Stimulated activated CD8-positive, alpha-beta memory T cell treated with anti-CD3 and anti-CD28 coated beads, Interleukin-7, amount 100 ng/mL, for 48 hours (primary cell): ENCODE measurements around the gene SCYL2.
A peak's percentile ranks its signal among the peaks of the same experiment; 100 is the strongest.
"Not testable (repeated sequence)": the region's sequence is repeated elsewhere in the genome, so short reads cannot be mapped to it uniquely, and the experiment has no call there.

Experiments used
- DNase-seq, 2 donors: peaks; one replicate each; pipeline ENCODE4 v3.0.0-alpha.2; 2020; ENCODE audit warnings: low read depth in 1 of 2; ENCODE audit errors: extremely low read depth in 1 of 2

SCYL2 gene, protein sequence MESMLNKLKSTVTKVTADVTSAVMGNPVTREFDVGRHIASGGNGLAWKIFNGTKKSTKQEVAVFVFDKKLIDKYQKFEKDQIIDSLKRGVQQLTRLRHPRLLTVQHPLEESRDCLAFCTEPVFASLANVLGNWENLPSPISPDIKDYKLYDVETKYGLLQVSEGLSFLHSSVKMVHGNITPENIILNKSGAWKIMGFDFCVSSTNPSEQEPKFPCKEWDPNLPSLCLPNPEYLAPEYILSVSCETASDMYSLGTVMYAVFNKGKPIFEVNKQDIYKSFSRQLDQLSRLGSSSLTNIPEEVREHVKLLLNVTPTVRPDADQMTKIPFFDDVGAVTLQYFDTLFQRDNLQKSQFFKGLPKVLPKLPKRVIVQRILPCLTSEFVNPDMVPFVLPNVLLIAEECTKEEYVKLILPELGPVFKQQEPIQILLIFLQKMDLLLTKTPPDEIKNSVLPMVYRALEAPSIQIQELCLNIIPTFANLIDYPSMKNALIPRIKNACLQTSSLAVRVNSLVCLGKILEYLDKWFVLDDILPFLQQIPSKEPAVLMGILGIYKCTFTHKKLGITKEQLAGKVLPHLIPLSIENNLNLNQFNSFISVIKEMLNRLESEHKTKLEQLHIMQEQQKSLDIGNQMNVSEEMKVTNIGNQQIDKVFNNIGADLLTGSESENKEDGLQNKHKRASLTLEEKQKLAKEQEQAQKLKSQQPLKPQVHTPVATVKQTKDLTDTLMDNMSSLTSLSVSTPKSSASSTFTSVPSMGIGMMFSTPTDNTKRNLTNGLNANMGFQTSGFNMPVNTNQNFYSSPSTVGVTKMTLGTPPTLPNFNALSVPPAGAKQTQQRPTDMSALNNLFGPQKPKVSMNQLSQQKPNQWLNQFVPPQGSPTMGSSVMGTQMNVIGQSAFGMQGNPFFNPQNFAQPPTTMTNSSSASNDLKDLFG

GRCh38 chr12:100266835-100267602 is at the start of gene SCYL2, which contains the start of gene DEPDC4:
Gene SCYL2 (plus strand): TSS chr12:100267177. CDS start chr12:100282971, 15,794 bp downstream.
Gene DEPDC4 (minus strand): TSS chr12:100267079. CDS start chr12:100267076, 3 bp downstream.
- peak; percentile 81 to 92 for DNase-seq

GRCh38 chr12:100219328-100220109 is 47.5 kb upstream of the SCYL2 start:
- DNase-seq: no peak

DNA sequence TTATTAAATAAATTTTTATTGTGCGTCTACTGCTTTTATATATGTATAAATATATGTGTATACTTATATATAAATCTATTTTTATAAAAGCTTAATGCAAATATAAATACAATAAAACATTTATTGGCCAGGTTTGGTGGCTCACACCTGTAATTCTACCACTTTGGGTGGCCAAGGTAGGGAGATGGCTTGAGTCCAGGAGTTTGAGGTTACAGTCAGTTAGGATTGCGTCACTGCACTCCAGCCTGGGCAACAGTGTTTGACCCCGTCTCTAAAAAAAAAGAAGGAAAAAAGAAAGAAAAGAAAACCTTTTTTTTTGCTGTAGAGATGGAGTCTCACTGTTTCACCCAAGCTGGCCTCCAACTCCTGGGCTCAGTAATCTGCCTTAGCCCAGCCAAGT is 45.5 kb upstream of the SCYL2 start:
- no peak for DNase-seq

DNA sequence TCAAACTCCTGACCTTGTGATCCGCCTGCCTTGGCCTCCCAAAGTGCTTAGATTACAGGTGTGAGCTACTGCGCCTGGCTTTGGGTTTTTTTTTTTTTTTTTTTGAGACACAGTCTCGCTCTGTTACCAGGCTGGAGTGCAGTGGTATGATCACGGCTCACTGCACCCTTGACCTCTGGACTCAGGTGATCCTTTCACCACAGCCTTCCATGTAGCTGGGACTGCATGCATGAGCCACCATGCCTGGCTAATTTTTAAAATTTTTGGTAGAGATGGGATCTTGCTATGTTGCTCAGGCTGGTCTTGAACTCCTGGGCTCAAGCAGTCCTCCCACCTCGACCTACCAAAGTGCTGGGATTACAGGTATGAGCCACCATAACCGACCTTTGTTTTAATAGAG is 44.8 kb upstream of the SCYL2 start:
- DNase-seq: not testable (repeated sequence)

DNA sequence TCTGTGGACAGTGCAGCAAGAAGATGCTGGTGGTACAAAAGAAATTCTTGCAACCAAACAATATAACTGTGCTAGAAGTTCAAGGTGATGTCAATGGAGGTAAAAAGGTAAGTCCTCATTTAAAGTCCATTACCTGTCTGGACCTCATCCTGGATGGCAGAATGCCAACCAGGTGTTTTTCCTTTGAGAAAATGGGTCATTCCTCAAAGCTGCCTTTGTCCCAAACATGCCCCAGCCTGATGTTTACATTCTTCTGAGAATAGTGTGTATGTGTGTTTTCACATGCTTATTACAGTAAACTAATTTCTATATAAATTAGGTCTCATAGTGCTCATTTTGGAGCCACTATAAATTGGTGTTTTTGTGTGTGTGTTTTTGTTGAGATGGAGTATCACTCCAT is 41.5 kb upstream of the SCYL2 start:
- DNase-seq: no peak

DNA sequence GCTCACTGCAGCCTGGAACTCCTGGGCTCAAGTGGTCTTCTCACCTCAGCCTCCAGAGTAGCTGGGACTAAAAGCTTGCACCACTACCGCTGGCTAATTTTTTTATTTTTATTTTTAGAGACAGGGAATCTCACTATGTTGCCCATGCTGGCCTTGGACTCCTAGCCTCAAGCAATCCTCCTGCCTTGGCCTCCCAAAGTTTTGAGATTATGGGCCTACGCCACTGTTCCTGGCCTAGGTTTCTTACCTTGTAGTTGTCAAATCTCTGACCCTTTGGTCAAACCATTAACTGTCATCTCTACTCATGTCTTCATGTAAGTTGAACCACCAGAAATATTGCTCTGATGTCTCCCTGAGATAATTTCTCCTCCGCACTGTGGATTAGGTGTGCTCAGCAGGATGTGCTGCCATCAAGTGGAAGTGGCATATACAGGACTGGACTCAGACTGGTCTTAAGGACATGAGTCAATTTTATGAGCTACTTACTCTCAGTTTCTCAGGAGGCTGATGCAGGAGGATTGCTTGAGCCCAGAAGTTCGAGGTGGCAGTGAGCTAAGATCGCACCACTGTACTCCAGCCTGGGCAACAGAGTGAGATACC is 37.8 kb upstream of the SCYL2 start:
- DNase-seq: no peak

- DNase-seq: no peak
Measured at GRCh38 chr12:100229876-100230275, 37.1 kb upstream of the SCYL2 start.

GRCh38 chr12:100231873-100232272 is 35.1 kb upstream of the SCYL2 start:
- not testable (repeated sequence) for DNase-seq

DNA sequence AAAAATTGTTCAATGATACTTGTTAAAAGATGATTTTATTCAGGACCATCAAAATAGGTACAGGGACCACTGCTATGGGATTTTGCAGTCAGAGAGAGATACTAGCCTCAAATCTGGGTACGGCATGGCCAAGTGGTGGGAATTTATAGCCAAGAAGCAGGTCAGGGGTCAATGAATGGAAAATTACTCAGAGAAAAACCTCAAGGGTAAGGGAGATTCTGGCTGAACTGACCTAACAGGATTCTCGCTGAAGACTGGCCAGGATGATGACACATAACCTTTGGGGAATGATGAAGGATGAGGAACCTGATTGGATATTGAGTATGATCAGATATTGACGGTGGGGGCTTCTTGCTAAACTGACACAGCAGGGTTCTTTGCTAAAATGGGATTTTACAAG is 32.8 kb upstream of the SCYL2 start:
- DNase-seq: no peak

DNA sequence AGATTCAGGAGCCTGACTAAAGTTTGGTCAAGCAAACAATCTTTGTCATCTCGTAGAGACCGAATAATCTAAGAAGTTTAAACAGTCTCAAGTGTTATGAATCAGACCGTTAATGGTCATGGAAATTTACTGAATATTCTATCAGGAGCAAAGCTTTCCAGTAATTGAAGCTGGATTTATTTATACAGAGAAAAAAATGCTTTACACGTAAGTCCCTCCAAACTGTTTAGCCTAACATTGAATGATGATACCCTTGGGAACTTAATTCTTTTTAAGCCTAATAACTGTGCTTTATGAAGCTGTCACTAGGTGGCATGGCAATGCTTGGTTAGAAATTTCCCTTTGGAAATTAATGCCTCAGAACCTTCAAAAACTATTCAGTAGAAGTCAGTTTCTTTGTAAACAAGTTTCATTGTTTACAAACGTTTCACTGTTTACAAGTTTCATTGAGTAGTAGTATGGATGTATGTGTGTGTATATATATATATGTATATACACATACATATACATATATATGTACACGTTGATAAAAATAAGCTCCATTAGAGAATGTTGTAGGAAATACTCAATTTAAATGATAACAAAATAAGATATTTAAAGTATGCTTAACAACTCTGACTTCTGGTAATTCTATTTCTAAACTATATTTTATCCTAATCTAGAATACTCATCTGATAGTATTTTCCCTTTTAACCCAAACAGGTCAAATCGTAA is 32.2 kb upstream of the SCYL2 start:
- no peak for DNase-seq

GRCh38 chr12:100238801-100239200 is 28.2 kb upstream of the SCYL2 start:
- no peak for DNase-seq

DNA sequence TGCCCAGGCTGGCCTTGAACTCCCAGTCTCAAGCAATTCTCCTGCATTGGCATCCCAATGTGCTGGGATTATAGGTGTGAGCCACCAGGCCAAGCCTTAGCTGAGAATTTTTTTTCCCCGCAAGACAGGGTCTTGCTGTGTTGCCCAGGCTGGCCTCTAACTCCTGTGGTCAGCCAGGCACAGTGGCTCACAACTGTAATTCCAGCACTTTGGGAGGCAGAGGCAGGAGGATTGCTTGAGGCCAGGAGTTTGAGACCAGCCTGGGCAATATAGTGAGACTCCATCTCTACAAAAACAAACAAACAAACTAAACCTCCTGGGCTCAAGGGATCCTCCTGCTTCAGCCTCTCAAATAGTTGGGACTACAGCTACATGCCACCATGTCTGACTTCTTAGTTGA is 27.4 kb upstream of the SCYL2 start:
- DNase-seq: no peak

GRCh38 chr12:100243137-100243536 is 23.8 kb upstream of the SCYL2 start:
- no peak for DNase-seq

DNA sequence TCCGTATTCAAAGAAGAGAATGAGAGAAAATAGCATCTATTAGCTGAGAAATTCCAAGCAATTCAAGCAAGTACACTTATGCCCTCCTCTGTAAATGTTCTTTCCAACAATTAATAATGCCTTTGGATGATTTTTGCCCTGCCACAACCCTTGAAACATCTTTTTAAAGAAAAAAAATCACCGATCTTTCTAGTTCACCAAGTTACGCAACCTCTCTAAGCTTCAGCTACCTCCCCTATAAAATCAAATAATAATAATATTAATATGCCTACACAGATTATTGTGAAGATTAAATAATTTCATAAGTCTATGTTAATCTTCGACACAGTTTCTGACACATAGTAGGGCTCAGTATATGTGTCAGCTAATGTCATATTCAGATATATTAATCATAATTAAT is 19.2 kb upstream of the SCYL2 start:
- DNase-seq: no peak

GRCh38 chr12:100248886-100249285 is 18.1 kb upstream of the SCYL2 start:
- no peak for DNase-seq

DNA sequence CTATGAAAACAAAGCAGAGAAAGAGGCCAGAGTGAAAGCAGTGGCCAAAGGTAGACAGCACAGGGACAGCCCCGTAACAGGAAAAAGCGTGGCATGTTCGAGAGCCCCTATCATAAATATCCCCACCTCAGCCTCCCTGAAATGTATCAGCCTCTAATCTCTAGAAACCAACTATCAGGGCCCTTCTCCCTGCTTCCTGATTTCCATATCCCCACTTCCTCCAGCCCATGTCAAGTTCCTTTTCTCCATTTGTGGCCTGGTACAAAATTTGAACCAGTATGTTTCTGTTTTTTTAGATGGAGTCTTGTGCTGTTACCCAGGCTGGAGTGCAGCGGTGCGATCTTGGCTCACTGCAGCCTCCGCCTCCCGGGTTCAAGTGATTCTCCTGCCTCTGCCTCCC is 17.0 kb upstream of the SCYL2 start:
- DNase-seq: no peak

GRCh38 chr12:100251917-100252316 is 15.1 kb upstream of the SCYL2 start:
- no peak for DNase-seq

GRCh38 chr12:100253437-100253836 is 13.5 kb upstream of the SCYL2 start:
- no peak for DNase-seq

GRCh38 chr12:100254876-100255275 is 12.1 kb upstream of the SCYL2 start:
- no peak for DNase-seq
